Kidney glomerular epithelial cell (primary cell): ENCODE measurements around the gene PATJ.
"Not testable (repeated sequence)": the region's sequence is repeated elsewhere in the genome, so short reads cannot be mapped to it uniquely, and the experiment has no call there.

Source experiments
- DNase-seq: peaks from one replicate; lab custom pipeline; 2025; lab: John Stamatoyannopoulos, UW

PATJ gene

DNA sequence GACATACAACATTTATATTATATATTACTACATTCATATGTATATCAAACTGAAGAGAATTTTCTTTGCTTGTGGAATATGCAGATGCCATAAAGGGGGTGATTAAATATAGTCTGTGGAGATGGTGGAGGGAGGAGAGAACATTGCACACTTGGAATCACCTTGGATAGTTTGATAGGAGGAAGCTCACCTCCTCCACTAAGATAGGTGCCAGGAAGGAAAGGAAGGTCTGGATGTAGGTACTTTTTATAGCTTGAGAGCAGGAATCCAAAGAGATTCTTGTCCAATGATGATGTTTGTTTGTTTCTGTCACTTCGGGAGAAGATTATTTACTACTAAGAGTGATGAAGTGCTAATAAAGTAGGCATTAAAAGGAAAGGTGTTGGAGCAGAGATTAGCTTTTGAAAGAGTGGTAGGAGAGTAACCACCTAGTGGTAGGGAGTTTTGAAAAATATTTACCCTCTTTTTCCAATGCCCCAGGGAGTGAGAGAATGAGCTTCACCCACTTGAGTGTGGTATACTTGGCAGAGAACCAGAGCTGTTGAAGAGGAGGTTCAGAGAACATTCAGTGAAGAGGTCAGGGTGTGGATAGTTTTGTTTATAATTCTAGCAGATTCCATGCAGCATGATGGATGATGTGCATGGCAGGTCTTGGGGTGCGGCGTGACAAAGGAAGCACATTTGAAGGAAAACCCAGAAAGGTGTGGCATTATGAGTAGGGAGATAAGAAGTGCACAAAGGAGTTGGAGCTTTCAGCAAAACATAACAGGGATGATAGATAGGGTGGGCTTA lies 145.0 kb downstream of the PATJ start:
- peak; percentile 67 for DNase-seq

DNA sequence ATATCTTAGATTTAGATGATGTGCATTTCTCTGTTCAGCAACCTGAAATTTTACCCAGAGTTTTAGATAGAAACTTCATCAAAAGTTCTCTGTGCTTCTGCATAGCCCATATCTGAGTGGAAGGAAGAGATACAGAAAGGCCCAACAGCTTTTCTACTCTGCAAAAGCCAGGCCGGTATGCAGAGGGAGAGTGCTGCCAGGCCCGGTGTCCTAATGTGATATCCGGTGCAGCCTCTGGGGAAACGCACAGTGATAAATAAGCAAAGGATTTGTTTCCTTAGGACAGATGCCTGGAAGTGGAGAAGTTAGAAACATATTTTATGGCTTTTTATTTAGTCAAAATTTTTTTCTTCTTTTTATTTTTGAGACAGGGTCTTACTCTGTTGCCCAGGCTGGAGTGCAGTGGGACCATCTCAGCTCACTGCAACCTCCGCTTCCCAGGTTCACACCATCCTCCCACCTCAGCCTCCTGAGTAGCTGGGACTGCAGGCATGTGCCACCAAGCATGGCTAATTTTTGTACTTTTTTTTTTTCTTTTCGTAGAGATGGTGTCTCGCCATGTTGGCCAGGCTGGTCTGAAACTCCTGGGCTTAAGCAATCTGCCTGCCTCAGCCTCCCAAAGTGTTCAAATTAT lies 145.8 kb downstream of the PATJ start:
- DNase-seq, result no peak

DNA sequence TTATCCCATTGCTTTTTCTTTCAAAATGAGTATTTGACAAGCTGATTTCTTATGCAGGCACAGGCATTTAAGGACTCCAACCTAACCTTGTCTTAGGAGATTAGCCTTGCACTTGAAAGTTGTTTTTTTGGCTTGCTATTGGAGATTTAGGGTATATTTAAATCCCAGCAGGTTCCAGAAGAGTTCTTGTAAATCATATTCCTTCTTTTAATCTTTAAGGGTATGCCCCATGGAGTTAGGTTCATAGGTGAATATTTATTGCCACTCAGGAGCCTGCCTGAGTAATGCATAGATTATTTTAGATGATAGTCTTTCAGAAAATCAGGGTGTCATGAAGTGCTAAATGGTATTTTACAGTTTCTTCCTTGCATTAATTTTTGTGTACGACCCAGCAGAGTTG lies 146.5 kb downstream of the PATJ start:
- DNase-seq, result no peak

DNA sequence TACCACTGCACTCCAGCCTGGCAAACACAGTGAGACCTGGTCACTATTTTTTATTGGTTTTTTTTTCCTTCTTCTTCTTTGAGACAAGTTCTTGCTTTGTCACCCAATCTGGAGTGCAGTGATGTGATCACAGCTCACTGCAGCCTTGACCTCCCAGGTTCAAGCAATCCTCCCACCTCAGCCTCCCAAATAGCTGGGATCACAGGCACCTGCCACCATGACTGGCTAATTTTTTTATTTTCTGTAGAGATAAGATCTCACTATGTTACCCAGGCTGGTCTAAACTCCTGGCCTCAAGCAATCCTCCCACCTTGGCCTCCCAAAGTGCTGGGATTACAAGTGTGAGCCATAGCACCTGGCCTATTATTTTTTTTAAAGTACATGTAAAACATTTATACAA lies 148.2 kb downstream of the PATJ start:
- not testable (repeated sequence) for DNase-seq

DNA sequence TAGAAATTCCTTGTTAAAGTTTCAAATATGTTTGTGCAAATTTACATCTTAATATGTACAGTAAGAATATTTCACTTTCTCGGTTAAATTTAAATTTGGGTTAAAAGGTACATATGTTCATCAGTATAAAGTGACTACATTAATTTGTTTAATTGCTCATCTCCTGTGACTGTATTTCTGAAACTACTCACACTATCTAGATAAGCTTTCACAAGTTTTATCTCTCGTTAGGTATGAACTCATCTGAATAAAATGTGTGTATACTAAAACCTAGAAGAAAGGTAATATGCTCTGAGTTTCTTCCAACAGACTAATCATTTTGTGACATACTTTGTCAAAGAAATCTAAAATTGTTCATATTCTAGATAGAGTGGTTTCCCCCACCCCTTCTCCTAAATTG lies 150.7 kb downstream of the PATJ start:
- no peak for DNase-seq

DNA sequence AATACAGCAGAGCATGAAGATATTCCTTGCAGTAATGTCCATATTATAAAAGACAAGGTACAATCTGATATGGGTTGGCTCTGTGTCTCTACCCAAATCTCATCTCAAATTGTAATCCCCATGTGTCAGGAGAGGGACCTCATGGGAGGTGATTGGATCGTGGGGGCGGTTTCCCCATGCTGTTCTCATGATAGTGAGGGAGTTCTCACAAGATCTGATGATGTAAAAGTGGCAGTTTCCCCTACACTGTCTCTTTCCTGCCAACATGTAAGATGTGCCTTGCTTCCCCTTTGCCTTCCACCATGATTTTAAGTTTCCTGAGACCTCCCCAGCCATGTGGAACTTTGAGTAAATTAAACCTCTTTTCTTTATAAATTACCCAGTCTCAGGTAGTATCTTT lies 152.0 kb downstream of the PATJ start:
- not testable (repeated sequence) for DNase-seq

DNA sequence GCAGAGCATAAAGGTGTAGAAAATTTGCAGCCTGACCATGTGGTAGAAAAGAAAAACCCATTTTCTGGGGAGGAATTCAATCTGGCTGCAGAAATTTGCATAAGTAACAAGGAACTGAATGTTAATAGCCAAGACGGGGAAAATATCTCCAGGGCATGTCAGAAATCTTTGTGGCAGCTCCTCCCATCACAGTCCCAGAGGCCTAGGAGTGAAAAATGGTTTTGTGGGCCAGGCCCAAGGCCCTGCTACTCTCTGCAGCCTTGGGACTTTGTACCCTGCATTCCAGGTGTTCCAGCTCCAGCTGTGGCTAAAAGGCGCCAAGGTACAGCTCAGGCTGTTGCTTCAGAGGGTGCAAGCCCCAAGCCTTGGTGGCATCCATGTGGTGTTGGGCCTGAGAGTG lies 152.9 kb downstream of the PATJ start:
- no peak for DNase-seq

DNA sequence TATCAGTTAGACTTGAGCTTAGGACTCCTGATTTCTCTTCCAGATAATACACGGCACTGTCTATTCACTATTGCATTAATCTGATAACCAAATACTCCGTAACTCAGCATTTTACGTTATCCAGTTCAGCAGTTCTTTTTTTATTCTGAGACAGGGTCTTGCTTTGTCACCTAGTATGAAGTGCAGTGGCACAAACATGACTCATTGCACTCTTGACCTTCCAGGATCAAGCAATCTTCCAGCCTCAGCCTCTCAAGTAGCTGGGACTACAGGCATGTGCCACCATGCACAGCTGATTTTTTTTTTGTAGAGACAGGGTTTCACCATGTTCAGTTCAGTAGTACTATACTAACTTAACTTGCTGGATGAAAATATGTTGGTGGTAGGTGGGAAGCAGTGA lies 156.4 kb downstream of the PATJ start:
- no peak for DNase-seq

DNA sequence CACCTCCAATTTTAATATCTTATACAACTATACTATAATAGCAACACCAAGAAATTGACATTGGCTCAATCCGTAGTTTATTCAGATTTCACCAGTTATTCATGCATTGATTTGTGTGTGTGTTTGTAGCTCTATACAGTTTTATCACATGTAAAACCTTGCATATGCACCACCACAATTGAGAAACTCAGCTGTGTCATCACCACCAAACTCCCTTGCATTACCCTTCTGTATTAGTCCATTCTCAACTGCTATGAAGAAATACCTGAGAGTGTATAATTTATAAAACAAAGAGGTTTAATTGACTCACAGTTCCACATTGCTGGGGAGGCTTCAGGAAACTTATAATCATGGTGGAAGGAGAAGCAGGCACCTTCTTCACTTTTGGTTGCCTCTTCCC lies 162.1 kb downstream of the PATJ start:
- no peak for DNase-seq

DNA sequence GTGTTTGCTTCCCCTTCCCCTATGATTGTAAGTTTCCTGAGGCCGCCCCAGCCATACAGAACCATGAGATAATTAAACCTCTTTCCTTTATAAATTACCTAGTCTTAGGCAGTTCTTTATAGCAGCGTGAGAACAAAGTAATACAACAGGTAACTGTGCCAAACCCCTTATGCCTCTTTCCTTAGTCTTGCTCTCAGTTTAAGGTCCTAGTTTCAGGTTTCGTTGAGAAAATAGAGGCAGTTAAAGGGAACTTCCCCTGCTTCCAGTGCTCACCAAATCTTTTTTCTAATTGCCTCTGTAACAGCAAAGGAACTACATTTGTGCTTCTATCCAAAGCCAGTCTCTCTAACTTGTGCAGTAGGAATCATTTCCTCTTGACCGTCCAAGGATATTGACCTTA lies 164.8 kb downstream of the PATJ start:
- DNase-seq, result no peak

DNA sequence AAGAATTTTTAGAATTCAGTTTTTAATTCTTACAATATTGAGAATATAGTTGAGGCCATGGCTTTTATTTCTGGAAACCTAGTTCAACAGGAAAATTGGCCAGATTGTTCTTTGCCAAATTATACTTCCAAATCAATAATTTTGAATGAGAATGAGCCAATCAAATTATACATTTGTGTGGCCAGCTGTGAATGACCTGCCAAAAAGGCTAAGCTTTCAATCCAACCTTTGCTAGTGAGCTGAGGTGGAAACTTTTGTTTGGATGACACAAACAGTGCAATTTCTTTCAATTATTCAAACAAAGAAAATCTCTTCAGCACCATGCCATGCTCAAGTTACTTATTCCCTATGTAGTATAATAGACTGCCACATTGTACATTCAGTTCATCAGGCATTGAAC lies 167.8 kb downstream of the PATJ start:
- no peak for DNase-seq

DNA sequence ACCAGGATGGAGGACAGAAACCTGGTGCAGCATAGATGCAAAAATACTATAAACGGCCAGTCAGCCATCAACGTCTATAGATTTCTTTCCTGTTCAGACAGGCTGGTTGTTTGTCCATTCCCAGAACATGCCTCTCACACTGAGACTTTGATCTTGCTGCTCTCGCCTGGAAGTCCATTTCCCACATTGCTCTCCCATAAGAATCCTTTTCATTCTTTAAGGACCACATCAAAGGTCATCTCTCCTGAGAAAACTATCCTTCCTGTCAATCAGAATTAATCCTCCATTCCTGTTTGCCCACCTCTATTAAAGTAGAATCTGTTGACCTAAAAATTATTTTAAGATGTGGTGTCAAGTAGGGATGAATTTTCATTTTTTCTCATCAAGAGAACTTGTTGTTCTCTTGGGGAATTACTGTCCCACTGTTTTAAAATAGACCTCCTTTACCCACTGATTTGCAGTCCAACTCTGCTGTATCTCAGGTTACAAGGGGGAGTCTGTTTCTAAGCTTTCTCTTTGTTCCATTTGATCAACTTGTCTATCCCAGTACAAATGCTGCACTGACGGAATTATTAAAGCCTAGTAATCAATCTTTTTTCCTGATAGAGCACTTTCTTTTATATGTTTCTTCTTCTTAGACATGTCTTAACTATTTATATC lies 172.7 kb downstream of the PATJ start:
- no peak for DNase-seq

DNA sequence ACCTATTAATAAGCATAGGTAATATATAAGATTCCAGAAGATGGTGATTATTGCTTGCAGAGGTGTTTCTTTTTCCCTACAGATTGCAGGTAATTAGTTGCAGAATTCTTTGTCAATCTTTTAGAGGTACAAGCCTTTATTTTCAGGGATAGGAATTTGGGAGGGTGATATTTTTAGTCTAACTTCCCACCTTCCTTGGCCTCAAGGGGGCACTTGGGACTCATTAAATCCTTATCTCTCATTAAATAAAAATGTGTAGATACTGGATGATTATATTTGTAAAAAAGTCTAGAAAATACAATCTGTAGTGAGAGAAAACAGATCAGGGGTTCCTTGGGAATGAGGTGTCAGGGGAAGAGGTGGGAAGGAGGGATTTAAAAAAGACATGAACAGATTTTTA lies 179.2 kb downstream of the PATJ start:
- no peak for DNase-seq

DNA sequence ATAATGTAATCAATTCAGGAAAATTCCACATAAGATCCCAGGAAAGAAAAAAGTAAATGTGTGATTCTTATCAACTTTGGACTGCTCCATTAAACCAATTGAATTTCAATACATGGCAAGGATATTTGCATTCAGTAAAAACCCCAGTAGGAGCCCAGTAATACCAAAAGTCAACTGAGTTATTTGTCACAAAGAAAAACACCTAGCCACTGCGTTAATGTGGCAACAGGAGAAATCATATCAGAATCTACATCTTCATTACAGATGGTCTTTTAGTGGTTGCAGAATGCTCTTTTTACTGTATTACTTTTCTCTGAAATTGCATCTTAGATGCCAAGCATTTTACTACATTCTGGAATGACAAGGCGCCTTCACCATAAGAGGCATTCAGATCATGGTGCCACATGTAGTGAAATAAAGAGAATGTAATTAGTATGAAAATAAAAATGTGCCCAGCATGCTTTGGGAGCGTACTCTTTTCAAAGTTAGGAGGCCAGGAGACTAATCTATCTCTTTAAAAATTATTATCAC lies 180.7 kb downstream of the PATJ start:
- DNase-seq, result no peak

DNA sequence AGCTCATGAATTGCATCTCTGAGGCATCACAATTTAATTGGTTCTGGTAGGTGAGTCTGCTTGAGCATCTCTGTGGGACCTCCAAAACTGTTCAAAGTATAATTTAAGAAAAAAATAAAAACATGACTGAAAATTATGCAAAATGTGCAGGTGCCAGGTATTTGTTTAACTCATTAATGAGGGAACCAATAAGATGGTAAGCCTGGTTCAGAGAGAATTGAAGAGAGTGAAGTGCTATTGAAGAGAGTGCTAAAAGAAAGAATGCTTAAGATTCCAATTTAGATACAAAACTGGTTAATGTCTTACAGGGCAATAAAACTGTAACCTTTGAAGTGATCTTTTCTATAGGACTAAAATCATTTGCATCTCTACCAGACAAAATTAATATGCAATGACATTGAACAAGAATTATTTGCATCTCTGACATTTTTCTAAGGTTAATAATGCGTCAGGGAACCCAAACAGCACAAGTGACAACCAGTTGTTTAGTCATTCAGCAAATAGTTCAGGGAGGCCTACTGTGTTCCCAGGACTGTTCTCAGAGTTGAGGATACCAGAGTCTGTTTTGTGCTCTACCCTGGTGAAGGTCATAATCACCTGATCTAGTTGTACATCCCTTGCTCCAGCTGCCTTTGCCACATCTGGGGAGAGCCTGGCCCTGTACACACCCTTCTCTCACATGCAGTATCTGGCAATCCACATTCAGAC lies 183.5 kb downstream of the PATJ start:
- no peak for DNase-seq

DNA sequence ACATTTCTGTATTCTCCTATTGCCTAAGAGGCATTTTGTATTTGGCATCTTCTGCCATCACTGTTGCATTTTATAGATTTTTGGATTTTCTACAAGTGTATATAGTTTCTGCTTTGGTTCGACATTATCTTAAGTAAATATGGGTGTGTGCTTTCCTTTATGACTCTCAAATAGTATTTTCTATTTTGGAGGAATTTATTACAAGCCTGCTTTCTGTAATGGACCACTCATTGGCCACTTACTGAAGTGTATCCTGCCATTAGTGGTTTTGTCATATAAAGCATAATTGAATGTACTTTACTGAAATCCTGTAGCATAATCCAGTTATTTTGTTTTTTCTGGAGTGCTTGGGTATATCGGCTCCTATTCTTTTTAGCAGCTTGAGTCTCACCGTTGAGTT lies 184.3 kb downstream of the PATJ start:
- DNase-seq, result no peak

DNA sequence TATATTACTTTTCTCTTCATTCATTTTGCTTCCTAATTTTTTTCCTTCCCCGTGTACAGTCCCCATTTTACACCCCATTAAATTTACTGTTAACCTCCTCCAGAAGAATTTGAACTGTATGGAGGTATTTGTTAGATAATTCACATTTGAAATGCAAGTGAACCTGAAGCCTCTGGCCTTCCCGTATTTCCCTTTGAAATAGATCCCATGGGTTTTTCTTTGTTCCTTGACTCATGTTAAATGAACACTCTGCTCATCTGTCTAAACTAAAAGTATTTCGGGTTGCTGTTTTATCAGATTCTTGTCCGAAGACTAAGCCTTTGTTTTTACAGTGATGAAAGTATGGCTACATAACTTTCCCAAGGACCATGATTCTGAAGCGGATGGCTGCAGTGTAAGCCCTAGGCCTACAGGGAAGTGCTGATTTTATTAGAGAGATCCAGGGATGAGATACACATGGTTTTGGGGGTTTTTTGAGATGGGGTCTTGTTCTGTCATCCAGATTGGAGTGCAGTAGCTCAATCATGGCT lies 187.9 kb downstream of the PATJ start:
- no peak for DNase-seq

DNA sequence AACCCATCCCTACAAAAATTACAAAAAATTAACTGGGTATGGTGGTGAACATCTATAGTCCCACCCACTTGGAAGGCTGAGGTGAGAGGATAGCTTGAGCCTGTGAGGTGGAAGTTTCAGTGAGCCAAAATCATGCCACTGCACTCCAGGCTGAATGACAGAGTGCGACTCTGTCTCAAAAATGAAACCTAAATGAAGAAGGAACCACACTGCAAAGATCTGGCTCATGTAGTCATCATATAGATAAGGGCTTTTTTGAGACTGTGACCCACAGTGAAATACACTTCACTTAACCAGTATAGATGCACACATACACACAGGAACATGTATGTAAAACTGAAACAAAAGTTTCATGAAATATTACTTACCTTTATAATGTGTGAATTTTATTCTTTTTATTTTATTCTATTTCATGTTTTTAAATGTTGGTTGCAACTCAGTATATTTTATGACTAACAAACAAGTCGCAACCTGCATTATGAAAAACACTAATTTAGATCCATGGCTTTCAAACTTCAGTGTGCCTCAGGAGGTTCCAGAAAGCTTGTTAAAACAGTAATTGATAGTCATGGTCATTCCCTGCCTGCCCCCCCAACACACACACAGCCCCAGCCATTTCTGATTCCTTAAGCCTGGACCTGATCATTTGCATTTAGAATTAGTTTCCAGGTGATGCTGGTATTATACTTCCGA lies 189.5 kb downstream of the PATJ start:
- DNase-seq, result no peak

DNA sequence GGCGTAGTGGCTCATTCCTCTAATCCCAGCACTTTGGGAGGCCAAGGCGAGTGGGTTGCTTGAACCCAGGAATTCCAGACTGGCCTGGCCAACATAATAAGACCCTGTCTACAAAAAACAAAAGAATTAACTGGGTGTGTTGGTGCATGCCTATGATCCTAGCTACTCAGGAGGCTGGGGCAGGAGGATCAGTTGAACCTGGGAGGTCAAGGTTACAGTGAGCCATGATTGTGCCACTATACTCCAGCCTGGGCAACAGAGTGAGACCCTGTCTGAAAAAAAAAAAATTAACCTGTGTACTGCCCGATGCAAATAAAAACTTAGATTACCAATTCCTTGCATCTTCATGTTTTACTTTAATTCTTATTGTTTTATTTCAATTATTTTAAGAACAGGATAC lies 193.2 kb downstream of the PATJ start:
- no peak for DNase-seq

DNA sequence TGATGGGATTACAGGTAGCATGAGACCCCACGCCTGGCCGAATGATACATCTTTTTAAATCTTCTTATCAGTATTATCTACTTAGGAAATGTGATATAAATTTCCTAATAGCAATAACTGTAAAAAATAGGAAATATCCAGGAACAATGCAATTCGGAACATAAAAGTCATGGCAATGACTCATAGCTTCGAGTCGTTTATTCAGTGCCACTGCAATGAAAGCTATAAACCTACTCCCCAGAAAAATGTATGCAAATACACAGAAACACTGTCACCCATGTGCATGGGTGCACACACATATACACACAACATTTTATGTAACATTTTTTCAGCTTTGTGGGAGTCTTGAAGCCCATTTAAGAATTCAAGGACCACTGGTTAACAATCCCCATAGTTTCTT lies 194.6 kb downstream of the PATJ start:
- no peak for DNase-seq

DNA sequence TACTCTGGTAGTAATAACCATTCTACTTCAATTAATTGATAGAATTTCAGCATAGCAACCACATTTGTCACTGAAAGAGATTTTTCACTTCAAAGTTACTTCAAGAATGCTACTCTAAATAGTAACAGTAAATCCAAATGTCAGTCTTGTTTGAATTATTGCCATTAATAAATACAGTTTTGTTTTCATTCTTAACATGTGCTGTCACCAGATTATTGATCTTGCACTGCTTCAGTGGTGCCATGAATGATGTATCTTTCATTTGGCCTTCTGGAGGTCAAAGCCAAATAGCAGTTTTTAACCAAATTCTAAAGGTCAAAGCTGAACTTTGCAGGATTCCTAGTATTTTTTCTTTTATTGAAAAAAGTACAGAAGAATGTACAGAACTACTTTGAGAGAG lies 199.5 kb downstream of the PATJ start:
- DNase-seq, result no peak

DNA sequence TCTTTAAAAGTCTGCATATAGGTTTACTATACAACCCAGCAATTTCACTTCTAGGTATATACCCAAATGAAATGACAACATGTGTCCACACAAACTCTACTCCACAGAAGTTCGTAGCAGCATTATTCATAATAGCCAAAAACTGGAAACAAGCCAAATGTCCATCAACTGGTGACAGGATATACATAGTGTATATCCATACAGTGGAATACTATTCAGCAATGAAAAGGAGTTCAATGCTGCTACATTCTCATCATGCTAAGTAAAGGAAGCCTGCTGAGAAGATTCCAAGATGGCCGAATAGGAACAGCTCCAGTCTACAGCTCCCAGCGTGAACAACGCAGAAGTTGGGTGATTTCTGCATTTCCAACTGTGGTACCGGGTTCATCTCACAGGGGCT lies 200.6 kb downstream of the PATJ start:
- no peak for DNase-seq
